Tibial artery (tissue), 4 donors: ENCODE results near the gene TMCO4.

Experiments
- DNase-seq, 2 donors: peaks; one replicate each; pipeline ENCODE4 v3.0.0-alpha.2; 2019
- H3K27ac ChIP-seq, 2 donors: fragments of 200-600 bp; sonication (generic) in 1 of 2; 1 replicate in 1 of 2; 2 replicates in 1 of 2; pipeline ENCODE4 v1.5.1; 2018 to 2019; ENCODE audit warnings: mild to moderate bottlenecking in 1 of 2
- H3K27me3 ChIP-seq, 2 donors: fragments of 200-600 bp; sonication (generic) in 1 of 2; one replicate each; pipeline versions ENCODE4 v1.5.1 to v1.6.0; 2016 to 2019
- H3K36me3 ChIP-seq, 3 donors: fragments of 200-600 bp; sonication (generic) in 2 of 3; one replicate each; pipeline ENCODE4 v1.5.1; 2016 to 2019; ENCODE audit warnings: mild to moderate bottlenecking in 2 of 3
- H3K4me1 ChIP-seq, 4 donors: fragments of 200-600 bp; sonication (generic) in 2 of 4; 1 replicate in 3 of 4; 2 replicates in 1 of 4; pipeline ENCODE4 v1.5.1; 2016 to 2019
- H3K4me3 ChIP-seq, 2 donors: fragments of 200-600 bp; sonication (generic) in 1 of 2; 1 replicate in 1 of 2; 2 replicates in 1 of 2; pipeline ENCODE4 v1.5.1; 2018 to 2019; ENCODE audit warnings: mild to moderate bottlenecking in 2 of 2
- H3K9me3 ChIP-seq, 3 donors: fragments of 200-600 bp; sonication (generic) in 1 of 3; one replicate each; pipeline ENCODE4 v1.5.1; 2016 to 2019
- intact Hi-C: fragments of 100-400 bp; cut with DNase I; formaldehyde crosslinking; loops from one replicate; pipeline ENCODE4 v1.15.0; 2023; ENCODE audit warnings: low total_unique reads
- TF ChIP-seq, protein P1 (sequence below), 2 experiments: fragments of 200-600 bp in 1 of 2; fragments of 450-650 bp in 1 of 2; IDR thresholded peaks; one replicate each; pipeline ENCODE4 v1.5.1; 2017 to 2019; ENCODE audit warnings: antibody characterized with exemption in 2 of 2, mild to moderate bottlenecking in 1 of 2, moderate library complexity in 1 of 2

TMCO4 gene

DNA sequence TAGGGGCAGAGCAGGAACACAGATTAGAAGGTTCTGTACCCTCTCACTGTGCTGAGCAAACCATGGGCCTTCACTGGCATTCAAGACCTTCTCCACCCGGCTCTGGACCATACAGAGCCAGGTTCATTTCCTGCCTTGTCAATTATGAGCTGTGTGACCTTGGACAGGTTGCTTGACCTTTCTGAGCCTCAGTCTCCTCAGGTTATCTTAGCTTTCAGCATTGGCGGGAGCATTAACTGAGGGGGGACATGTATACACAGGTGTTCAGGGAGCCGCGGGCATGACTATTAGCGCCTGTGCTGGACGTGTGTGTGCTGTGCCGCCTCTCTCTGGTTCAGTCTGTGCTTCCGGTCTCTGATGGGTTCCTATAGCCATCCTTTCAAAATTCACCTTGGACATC lies 102.9 kb downstream of the TMCO4 start:
- intact Hi-C loops = no loop called here
- Histone ChIP-seq H3K36me3 (peaks cover 42 to 90% (median 61%) of the 10 kb centered on the region in 3 donors), H3K27ac (no peak overlapping the region), H3K27me3 (no peaks in the 10 kb centered on the region), H3K4me1 (no peaks in the 10 kb centered on the region), H3K4me3 (no peak overlapping the region), H3K9me3 (no peaks in the 10 kb centered on the region)
- no peak for DNase-seq
- TF ChIP-seq, protein P1, sequence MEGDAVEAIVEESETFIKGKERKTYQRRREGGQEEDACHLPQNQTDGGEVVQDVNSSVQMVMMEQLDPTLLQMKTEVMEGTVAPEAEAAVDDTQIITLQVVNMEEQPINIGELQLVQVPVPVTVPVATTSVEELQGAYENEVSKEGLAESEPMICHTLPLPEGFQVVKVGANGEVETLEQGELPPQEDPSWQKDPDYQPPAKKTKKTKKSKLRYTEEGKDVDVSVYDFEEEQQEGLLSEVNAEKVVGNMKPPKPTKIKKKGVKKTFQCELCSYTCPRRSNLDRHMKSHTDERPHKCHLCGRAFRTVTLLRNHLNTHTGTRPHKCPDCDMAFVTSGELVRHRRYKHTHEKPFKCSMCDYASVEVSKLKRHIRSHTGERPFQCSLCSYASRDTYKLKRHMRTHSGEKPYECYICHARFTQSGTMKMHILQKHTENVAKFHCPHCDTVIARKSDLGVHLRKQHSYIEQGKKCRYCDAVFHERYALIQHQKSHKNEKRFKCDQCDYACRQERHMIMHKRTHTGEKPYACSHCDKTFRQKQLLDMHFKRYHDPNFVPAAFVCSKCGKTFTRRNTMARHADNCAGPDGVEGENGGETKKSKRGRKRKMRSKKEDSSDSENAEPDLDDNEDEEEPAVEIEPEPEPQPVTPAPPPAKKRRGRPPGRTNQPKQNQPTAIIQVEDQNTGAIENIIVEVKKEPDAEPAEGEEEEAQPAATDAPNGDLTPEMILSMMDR (IDR thresholded peaks at IDR 0.05) = no peak

- no peaks in the 10 kb centered on the region for H3K27me3 ChIP-seq
- peaks cover 42 to 99% (median 68%) of the 10 kb centered on the region in 3 donors for H3K36me3 ChIP-seq
- no peak overlapping the region for H3K27ac ChIP-seq
- no peak for DNase-seq
- no peaks in the 10 kb centered on the region for H3K4me1 ChIP-seq
- intact Hi-C loops = no loop called here
- no peak overlapping the region for H3K4me3 ChIP-seq
- TF ChIP-seq, protein P1 (IDR thresholded peaks at IDR 0.05) = no peak
- H3K9me3 ChIP-seq = no peaks in the 10 kb centered on the region
Measured at GRCh38 chr1:19695772-19696171, 103.9 kb downstream of the TMCO4 start.

DNA sequence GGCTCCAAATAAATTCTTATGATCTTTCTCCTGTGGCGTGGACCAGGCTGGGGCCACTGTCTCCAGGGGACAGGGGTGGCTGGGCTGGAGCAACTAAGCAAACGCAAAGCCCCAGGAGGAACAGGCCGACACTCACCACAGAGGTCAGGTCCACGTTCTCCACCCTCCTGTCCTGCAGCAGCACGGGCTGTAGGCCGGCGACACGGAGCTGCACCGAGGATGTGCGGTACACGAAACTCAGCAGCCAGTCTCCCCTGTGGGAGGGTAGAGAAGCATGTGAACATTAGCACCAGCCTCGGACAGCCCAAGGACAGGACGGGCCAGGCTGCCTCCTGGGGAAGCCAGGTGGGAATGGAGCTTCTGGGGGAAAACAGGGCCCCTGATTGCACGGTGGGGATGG lies 105.4 kb downstream of the TMCO4 start:
- Histone ChIP-seq H3K27me3 (no peaks in the 10 kb centered on the region), H3K9me3 (no peaks in the 10 kb centered on the region), H3K27ac (no peak overlapping the region), H3K4me1 (no peaks in the 10 kb centered on the region), H3K36me3 (peaks cover 43 to 99% (median 65%) of the 10 kb centered on the region in 3 donors), H3K4me3 (no peak overlapping the region)
- TF ChIP-seq, protein P1 (IDR thresholded peaks at IDR 0.05) = no peak
- intact Hi-C loops = no loop called here
- DNase-seq = no peak

DNA sequence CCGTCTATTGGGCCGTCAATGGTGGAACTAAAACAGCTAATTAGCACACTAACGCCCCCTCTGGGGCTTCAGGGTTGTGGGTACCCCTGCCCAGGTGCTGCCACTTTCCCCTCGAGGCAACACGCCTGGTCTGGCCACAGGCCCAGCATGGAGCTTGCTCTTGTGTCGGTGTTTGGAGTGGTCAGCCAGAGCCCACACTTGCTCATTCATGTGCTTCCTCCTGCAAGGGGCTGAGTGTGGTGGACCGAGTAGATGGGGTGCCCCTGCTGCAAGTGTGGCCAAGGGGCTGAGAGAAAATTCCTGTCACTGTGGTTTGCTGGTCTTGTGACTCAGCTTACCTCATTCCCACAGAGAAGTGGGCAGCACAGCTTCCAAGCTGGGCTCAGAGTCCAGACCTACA lies 109.4 kb downstream of the TMCO4 start:
- Histone ChIP-seq H3K36me3 (peaks cover 46 to 96% (median 70%) of the 10 kb centered on the region in 3 donors), H3K9me3 (no peaks in the 10 kb centered on the region), H3K27me3 (no peaks in the 10 kb centered on the region), H3K4me1 (no peaks in the 10 kb centered on the region), H3K27ac (no peak overlapping the region), H3K4me3 (no peak overlapping the region)
- intact Hi-C loops = no loop called here
- DNase-seq = no peak
- TF ChIP-seq, protein P1 (IDR thresholded peaks at IDR 0.05) = no peak

DNA sequence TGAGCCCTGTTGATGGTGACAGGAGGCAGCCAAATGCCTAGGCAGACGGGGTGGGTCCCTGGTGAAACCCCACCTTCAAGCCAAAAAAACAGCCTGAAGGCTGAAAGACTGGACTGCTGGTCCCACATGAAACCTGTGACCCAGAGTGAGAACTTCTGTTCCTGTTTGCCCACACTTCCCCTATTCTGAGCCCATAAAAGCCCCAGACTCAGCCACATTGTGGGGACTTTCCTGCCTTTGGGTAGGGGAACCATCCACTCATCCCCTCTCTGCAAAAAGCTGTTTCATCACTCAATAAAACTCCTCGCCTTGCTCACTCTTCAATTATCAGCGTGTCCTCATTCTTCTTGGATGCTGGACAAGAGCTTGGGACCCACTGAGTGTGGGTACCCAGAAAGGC lies 109.9 kb downstream of the TMCO4 start:
- no peak overlapping the region for H3K4me3 ChIP-seq
- intact Hi-C loops = no loop called here
- H3K36me3 ChIP-seq = peaks cover 43 to 96% (median 71%) of the 10 kb centered on the region in 3 donors
- no peak for DNase-seq
- TF ChIP-seq, protein P1 (IDR thresholded peaks at IDR 0.05) = no peak
- H3K27ac ChIP-seq = no peak overlapping the region
- no peaks in the 10 kb centered on the region for H3K4me1 ChIP-seq
- H3K9me3 ChIP-seq = no peaks in the 10 kb centered on the region
- no peaks in the 10 kb centered on the region for H3K27me3 ChIP-seq
